H1 (cell line): ENCODE measurements around the gene NRTN. TPM values are rescaled to one million over a fixed set of nuclear protein-coding genes. Genes with fewer than 3 reads are reported as not detected.

Experiments
- CTCF ChIA-PET: fragments of 300-600 bp; sonication (Branson Sonifier 250); formaldehyde crosslinking; loops from one replicate; lab custom pipeline; 2021; ENCODE audit not compliant: partially characterized antibody; lab: Charles Lee
- POLR2A ChIA-PET: fragments of 300-600 bp; sonication (Branson Sonifier 250); formaldehyde crosslinking; loops from one replicate; lab custom pipeline; 2021; ENCODE audit warnings: inconsistent platforms; ENCODE audit not compliant: partially characterized antibody; lab: Charles Lee
- DNase-seq, 2 experiments: peaks; one replicate each; pipeline versions ENCODE4 v3.0.0 to v3.0.0-alpha.2; 2010 to 2022; ENCODE audit warnings: low spot score in 2 of 2, low read depth in 1 of 2, mixed read lengths in 1 of 2
- FAIRE-seq: peaks from 2 replicates; lab custom pipeline; 2011; peaks lifted over from hg19 to GRCh38; lab: Jason Lieb, UNC
- H2AFZ ChIP-seq: 2 replicates; pipeline ENCODE4 v1.8.1; 2012; ENCODE audit warnings: low read length, inconsistent platforms
- H2AK5ac ChIP-seq: 2 replicates; pipeline ENCODE4 v1.6.1; 2013; ENCODE audit warnings: low read depth, low read length
- H2BK120ac ChIP-seq: replicated peaks from 2 replicates; pipeline ENCODE3; 2013; ENCODE audit warnings: low read depth, low read length, inconsistent platforms
- H2BK12ac ChIP-seq: 2 replicates; pipeline ENCODE4 v1.6.1; 2013; ENCODE audit warnings: low read depth, low read length
- H2BK15ac ChIP-seq: 2 replicates; pipeline ENCODE4 v1.6.1; 2013; ENCODE audit warnings: low read length
- H2BK20ac ChIP-seq: 2 replicates; pipeline ENCODE4 v1.6.1; 2013; ENCODE audit warnings: low read length
- H2BK5ac ChIP-seq: 2 replicates; pipeline ENCODE4 v1.6.1; 2013; ENCODE audit warnings: low read depth, low read length
- H3K14ac ChIP-seq: 2 replicates; pipeline ENCODE4 v1.6.1; 2013; ENCODE audit warnings: inconsistent platforms; ENCODE audit not compliant: insufficient read length
- H3K18ac ChIP-seq: 2 replicates; pipeline ENCODE4 v1.6.1; 2013; ENCODE audit warnings: low read length; ENCODE audit errors: extremely low read depth
- H3K23ac ChIP-seq: 2 replicates; pipeline ENCODE4 v1.6.1; 2013; ENCODE audit warnings: inconsistent platforms; ENCODE audit not compliant: insufficient read length
- H3K23me2 ChIP-seq: 2 replicates; pipeline ENCODE4 v1.6.1; 2013; ENCODE audit warnings: low read depth, low read length
- H3K27ac ChIP-seq: 2 replicates; pipeline ENCODE4 v1.6.1; 2011; ENCODE audit warnings: low read depth, low read length, inconsistent platforms
- H3K27me3 ChIP-seq, 4 experiments: replicated peaks in 1 of 4; 1 replicate in 1 of 4; 2 replicates in 3 of 4; pipeline versions ENCODE4 v1.6.1 to v1.8.1; 2011 to 2013; ENCODE audit warnings: low read length in 3 of 4, mild to moderate bottlenecking in 3 of 4, inconsistent platforms in 2 of 4, mixed read lengths in 2 of 4, moderate library complexity in 1 of 4; ENCODE audit not compliant: control insufficient read depth in 3 of 4, insufficient read depth in 3 of 4; ENCODE audit errors: extremely low read depth in 1 of 4
- H3K36me3 ChIP-seq, 4 experiments: 2 replicates each; pipeline versions ENCODE4 v1.6.1 to v1.8.1; 2011 to 2013; ENCODE audit warnings: mild to moderate bottlenecking in 4 of 4, low read length in 3 of 4, moderate library complexity in 2 of 4, control low read depth in 1 of 4, inconsistent platforms in 1 of 4; ENCODE audit not compliant: insufficient read depth in 4 of 4, control insufficient read depth in 2 of 4
- H3K4ac ChIP-seq: replicated peaks from 2 replicates; pipeline ENCODE3; 2013; ENCODE audit warnings: low read length, low read depth, mixed read lengths, inconsistent platforms; ENCODE audit not compliant: insufficient read length
- H3K4me1 ChIP-seq, 4 experiments: replicated peaks in 1 of 4; 1 replicate in 1 of 4; 2 replicates in 3 of 4; pipeline versions ENCODE4 v1.6.1 to v1.8.1; 2011 to 2013; ENCODE audit warnings: low read length in 3 of 4, inconsistent platforms in 2 of 4, mixed read lengths in 1 of 4; ENCODE audit not compliant: insufficient read depth in 4 of 4, control insufficient read depth in 3 of 4
- H3K4me2 ChIP-seq, 2 experiments: 2 replicates each; pipeline versions ENCODE4 v1.6.1 to v1.8.1; 2011 to 2013; ENCODE audit warnings: low read depth in 2 of 2, low read length in 2 of 2, control low read depth in 1 of 2, inconsistent platforms in 1 of 2, mild to moderate bottlenecking in 1 of 2; ENCODE audit not compliant: insufficient read depth in 1 of 2
- H3K4me3 ChIP-seq, 4 experiments: fragments of 200-600, 300-600 bp in 1 of 4; sonication (generic), shearing (Covaris generic), sonication (Bioruptor Twin) in 1 of 4; 2 replicates each; pipeline versions ENCODE4 v1.5.1 to v1.8.1; 2011 to 2016; ENCODE audit warnings: low read length in 4 of 4, low read depth in 3 of 4, control low read depth in 2 of 4, inconsistent platforms in 2 of 4, mild to moderate bottlenecking in 2 of 4, mixed read lengths in 1 of 4, moderate library complexity in 1 of 4; ENCODE audit not compliant: insufficient read depth in 2 of 4; ENCODE audit errors: extremely low read depth in 1 of 4
- H3K56ac ChIP-seq: replicated peaks from 2 replicates; pipeline ENCODE3; 2013; ENCODE audit warnings: low read depth, mild to moderate bottlenecking, mixed read lengths, low read length, inconsistent platforms; ENCODE audit not compliant: insufficient read length
- H3K79me1 ChIP-seq: 2 replicates; pipeline ENCODE4 v1.6.1; 2013; ENCODE audit warnings: low read depth, low read length, control low read depth
- H3K79me2 ChIP-seq, 2 experiments: 2 replicates each; pipeline versions ENCODE4 v1.6.1 to v1.8.1; 2012 to 2013; ENCODE audit warnings: low read length in 2 of 2, mild to moderate bottlenecking in 2 of 2, inconsistent platforms in 1 of 2; ENCODE audit not compliant: insufficient read depth in 2 of 2, control insufficient read depth in 1 of 2
- H3K9ac ChIP-seq, 4 experiments: replicated peaks in 1 of 4; 1 replicate in 1 of 4; 2 replicates in 3 of 4; pipeline versions ENCODE4 v1.6.1 to v1.8.1; 2011 to 2013; ENCODE audit warnings: low read depth in 3 of 4, low read length in 3 of 4, control low read depth in 2 of 4, mild to moderate bottlenecking in 2 of 4, moderate library complexity in 2 of 4, inconsistent platforms in 1 of 4; ENCODE audit errors: extremely low read depth in 1 of 4
- H3K9me3 ChIP-seq, 2 experiments: 2 replicates each; pipeline versions ENCODE4 v1.6.1 to v1.8.1; 2012 to 2013; ENCODE audit warnings: mild to moderate bottlenecking in 2 of 2, moderate library complexity in 2 of 2, control low read depth in 1 of 2, inconsistent platforms in 1 of 2, low read depth in 1 of 2, low read length in 1 of 2, mixed read lengths in 1 of 2; ENCODE audit not compliant: insufficient read depth in 2 of 2
- H4K20me1 ChIP-seq, 2 experiments: replicated peaks in 1 of 2; 2 replicates each; pipeline versions ENCODE3 to v1.8.1; 2011 to 2013; ENCODE audit warnings: inconsistent platforms in 2 of 2, low read length in 2 of 2, mild to moderate bottlenecking in 1 of 2; ENCODE audit not compliant: insufficient read depth in 2 of 2, control insufficient read depth in 1 of 2
- H4K5ac ChIP-seq: 2 replicates; pipeline ENCODE4 v1.6.1; 2013; ENCODE audit warnings: low read length, low read depth, mixed read lengths, inconsistent platforms; ENCODE audit not compliant: insufficient read length
- H4K8ac ChIP-seq: 2 replicates; pipeline ENCODE4 v1.8.0; 2013; ENCODE audit warnings: mild to moderate bottlenecking, moderate library complexity, low read length, inconsistent platforms; ENCODE audit not compliant: insufficient read depth; ENCODE audit errors: extremely low read depth
- H4K91ac ChIP-seq: replicated peaks from 2 replicates; pipeline ENCODE3; 2013; ENCODE audit warnings: low read length, mixed read lengths, inconsistent platforms; ENCODE audit not compliant: insufficient read length
- BCL11A ChIP-seq, 2 experiments: IDR thresholded peaks; one replicate each; pipeline ENCODE4 v1.6.1; 2011; ENCODE audit warnings: low read depth in 2 of 2, low read length in 2 of 2, mild to moderate bottlenecking in 2 of 2
- BRCA1 ChIP-seq: IDR thresholded peaks from 2 replicates; pipeline ENCODE4 v1.6.1; 2012; ENCODE audit warnings: low read depth, low read length, improper control_type of control experiment
- EGR1 ChIP-seq: IDR thresholded peaks from 2 replicates; pipeline ENCODE4 v1.6.1; 2011; ENCODE audit warnings: low read depth, low read length, borderline replicate concordance
- EZH2 ChIP-seq: fragments of 200-600 bp; sonication (generic); IDR thresholded peaks from 2 replicates; pipeline ENCODE4 v1.7.1; 2012; ENCODE audit warnings: low read depth, mild to moderate bottlenecking, moderate library complexity, low read length, inconsistent platforms; ENCODE audit not compliant: severe bottlenecking
- GTF2F1 ChIP-seq: IDR thresholded peaks from 2 replicates; pipeline ENCODE4 v1.6.1; 2012; ENCODE audit warnings: low read depth, low read length, improper control_type of control experiment, borderline replicate concordance
- HDAC2 ChIP-seq, 2 experiments: fragments of 300-600 bp in 1 of 2; sonication (generic) in 1 of 2; IDR thresholded peaks; 2 replicates each; pipeline ENCODE4 v1.6.1; 2011 to 2012; ENCODE audit warnings: low read depth in 2 of 2, low read length in 2 of 2, mild to moderate bottlenecking in 2 of 2, moderate library complexity in 2 of 2, borderline replicate concordance in 1 of 2, inconsistent platforms in 1 of 2
- HDAC6 ChIP-seq: IDR thresholded peaks from one replicate; pipeline ENCODE4 v1.7.1; 2012; ENCODE audit warnings: low read depth, mild to moderate bottlenecking, inconsistent platforms, low read length, moderate library complexity
- JUN ChIP-seq: IDR thresholded peaks from 2 replicates; pipeline ENCODE4 v1.6.1; 2011; ENCODE audit warnings: low read depth, mild to moderate bottlenecking, improper control_type of control experiment, low read length
- JUND ChIP-seq: IDR thresholded peaks from 2 replicates; pipeline ENCODE4 v1.6.1; 2011; ENCODE audit warnings: mild to moderate bottlenecking, improper control_type of control experiment, low read length
- RAD21 ChIP-seq, 2 experiments: IDR thresholded peaks in 1 of 2; conservative IDR thresholded peaks in 1 of 2; 2 replicates each; pipeline ENCODE4 v1.6.1; 2011; ENCODE audit warnings: low read depth in 2 of 2, low read length in 2 of 2, improper control_type of control experiment in 1 of 2, inconsistent platforms in 1 of 2, mild to moderate bottlenecking in 1 of 2, moderate library complexity in 1 of 2
- RXRA ChIP-seq: IDR thresholded peaks from 2 replicates; pipeline ENCODE4 v1.6.1; 2011; ENCODE audit warnings: low read depth, mild to moderate bottlenecking, low read length, moderate library complexity; ENCODE audit not compliant: insufficient read depth
- SIRT6 ChIP-seq: IDR thresholded peaks from one replicate; pipeline ENCODE4 v1.7.1; 2012; ENCODE audit warnings: low read length, inconsistent platforms
- TAF7 ChIP-seq: optimal IDR thresholded peaks from 2 replicates; pipeline ENCODE3; 2011; ENCODE audit warnings: low read depth, mild to moderate bottlenecking, inconsistent platforms, low read length, moderate library complexity, borderline replicate concordance
- YY1 ChIP-seq: IDR thresholded peaks from 2 replicates; pipeline ENCODE4 v1.6.1; 2011; ENCODE audit warnings: low read depth, mild to moderate bottlenecking, low read length
- WGBS, 2 experiments: shearing (Covaris generic) in 1 of 2; methylation state at CpG; one replicate each; pipeline versions ENCODE4 v1.1.6 to v1.1.7; 2013 to 2015; ENCODE audit warnings: low lambda C conversion rate in 2 of 2, mixed read lengths in 2 of 2, inconsistent platforms in 1 of 2, low coverage in 1 of 2, missing lambda C conversion rate in 1 of 2; ENCODE audit not compliant: insufficient replicate concordance in 2 of 2, insufficient coverage in 1 of 2, insufficient read length in 1 of 2; ENCODE audit errors: extremely low coverage in 1 of 2, missing lambda C conversion rate in 1 of 2; 5-methylcytosine and 5-hydroxymethylcytosine counted together
- polyA plus RNA-seq, 7 experiments: library from polyadenylated mRNA; depleted of rRNA in 3 of 7; stranded (reverse) in 5 of 7; unstranded in 2 of 7; fragments of >200 nt in 5 of 7; fragments of 200-250 nt in 2 of 7; gene quantifications; 1 replicate in 5 of 7; 2 replicates in 1 of 7; 4 replicates in 1 of 7; pipeline versions ENCODE4 v1.2.1 to v1.2.3, GENCODE V29; 2011 to 2013; ENCODE audit warnings: missing spikeins in 2 of 7, mixed read lengths in 2 of 7
- total RNA-seq: library from RNA; stranded (reverse); fragmentation: NEBNext Ultra II Directional; extraction: Animal tissue kit (Norgen Biotek cat#: 25700); gene quantifications from 2 replicates; pipeline ENCODE4 v1.2.1, GENCODE V29; 2021

The NRTN gene
- total and polyA plus RNA-seq, 2 of the 8 experiments (the other 6 are each of a cell fraction or from before 2014, with no cell fraction given): 3.9 to 5.3 TPM

- Histone ChIP-seq H3K4ac (no peak overlapping the region), H3K27me3 (peaks cover under 1 to 9% (median 5%) of the 10 kb centered on the region in 4 experiments; a peak in 6 of 7 replicates), H3K4me3 (no peak overlapping the region), H2BK12ac (no peak overlapping the region), H3K79me1 (no peaks in the 10 kb centered on the region), H2AFZ (no peak overlapping the region), H2BK20ac (no peak overlapping the region), H2BK15ac (no peak overlapping the region), H4K8ac (peak overlapping the region; percentile 68; the same call in 1 of the 2 replicates), H3K23ac (no peak overlapping the region), H4K20me1 (peaks cover 0 to 3% of the 10 kb centered on the region in 2 experiments), H3K27ac (no peak overlapping the region), H3K36me3 (no peaks in the 10 kb centered on the region), H4K5ac (no peak overlapping the region), H3K18ac (no peak overlapping the region), H3K14ac (no peak overlapping the region), H3K23me2 (peaks cover 3% of the 10 kb centered on the region), H3K4me1 (peaks cover 0 to 9% (median 3%) of the 10 kb centered on the region in 4 experiments; a peak in 3 of 7 replicates), H3K79me2 (no peaks in the 10 kb centered on the region), H2AK5ac (no peak overlapping the region), H3K9ac (no peak overlapping the region), H2BK120ac (no peak overlapping the region), H4K91ac (no peak overlapping the region), H3K9me3 (no peaks in the 10 kb centered on the region), H3K56ac (no peak overlapping the region), H3K4me2 (no peak overlapping the region), H2BK5ac (no peak overlapping the region)
- FAIRE-seq (no peak), DNase-seq (no peak)
- ChIA-PET POLR2A (interaction anchor here (1.2 to 1.6 kb wide), 5 partner anchors 17 to 110 kb away, joined by 3 to 9 read pairs (median 5); partner anchors contain the start of gene RPL36), CTCF (interaction anchor here (0.7 to 1.8 kb wide), 4 partner anchors 77 to 224 kb away, joined by 3 to 4 read pairs (median 3); partner anchors contain the start of gene CATSPERD)
- WGBS, 2 experiments: 93% methylated on average over 8 of the region's 8 CpGs; no CpG with 5 or more reads in 1 of the 2 experiments
- TF ChIP-seq JUND (no peak), YY1 (no peak), SIRT6 (no peak), HDAC6 (no peak), BCL11A (IDR thresholded peaks at IDR 0.05; ENCODE audit: low read depth in 2 of 2, low read length in 2 of 2) (no peak), BRCA1 (no peak), EGR1 (no peak), GTF2F1 (no peak), RAD21 (IDR thresholded peaks at IDR 0.05 in 1 of 2, conservative IDR thresholded peaks at IDR 0.05 in 1 of 2; ENCODE audit: low read depth in 2 of 2, low read length in 2 of 2) (no peak), RXRA (no peak), TAF7 (no peak), EZH2 (no peak), HDAC2 (IDR thresholded peaks at IDR 0.05; ENCODE audit: borderline replicate concordance in 1 of 2, low read depth in 2 of 2, low read length in 2 of 2) (no peak), JUN (no peak)
Observed at GRCh38 chr19:5798244-5798643, 6.6 kb upstream of the NRTN start.
